ENCODE results near the gene ZFP36L2. TPM values are rescaled to one million over a fixed set of nuclear protein-coding genes. Genes with fewer than 3 reads are reported as not detected.
A peak's percentile ranks its signal among the peaks of the same experiment; 100 is the strongest.

Gene ZFP36L2
- total RNA-seq, 1 donor from 2014 or later = 8.2 TPM

DNA sequence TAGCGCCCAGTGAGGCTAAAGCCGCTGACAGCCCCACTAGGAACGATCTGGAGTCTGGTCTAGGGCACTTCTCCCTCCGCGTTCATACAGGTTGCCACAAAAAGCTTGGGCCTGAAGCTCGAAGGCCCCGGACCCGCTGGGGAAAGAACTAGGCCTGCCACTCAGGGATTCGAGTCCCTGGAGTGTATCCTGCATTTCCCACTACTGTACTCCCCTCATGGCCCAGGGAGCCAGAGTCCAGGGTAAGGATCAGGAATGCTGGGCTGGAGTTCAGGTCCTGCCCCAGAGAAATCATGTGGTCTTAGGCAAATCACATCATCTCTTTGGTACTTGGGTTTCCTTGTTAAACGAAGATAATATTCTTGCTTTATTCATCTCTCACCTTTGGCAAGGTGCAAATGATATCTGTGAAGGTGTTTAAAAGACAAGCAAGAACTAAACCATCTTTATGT, 1.4 kb upstream of the ZFP36L2 start:
- H3K36me3 ChIP-seq (ENCODE audit: control insufficient read depth, insufficient read depth, low read length) = peaks cover 8% of the 10 kb centered on the region
- H3K27me3 ChIP-seq (ENCODE audit: control insufficient read depth, insufficient read depth, low read length) = no peaks in the 10 kb centered on the region
- FAIRE-seq = no peak
- no peak for DNase-seq (ENCODE audit: low read depth)
- peak overlapping the region; percentile 92 for H3K4me3 ChIP-seq (ENCODE audit: low read depth, low read length)
- TF ChIP-seq, protein P1, sequence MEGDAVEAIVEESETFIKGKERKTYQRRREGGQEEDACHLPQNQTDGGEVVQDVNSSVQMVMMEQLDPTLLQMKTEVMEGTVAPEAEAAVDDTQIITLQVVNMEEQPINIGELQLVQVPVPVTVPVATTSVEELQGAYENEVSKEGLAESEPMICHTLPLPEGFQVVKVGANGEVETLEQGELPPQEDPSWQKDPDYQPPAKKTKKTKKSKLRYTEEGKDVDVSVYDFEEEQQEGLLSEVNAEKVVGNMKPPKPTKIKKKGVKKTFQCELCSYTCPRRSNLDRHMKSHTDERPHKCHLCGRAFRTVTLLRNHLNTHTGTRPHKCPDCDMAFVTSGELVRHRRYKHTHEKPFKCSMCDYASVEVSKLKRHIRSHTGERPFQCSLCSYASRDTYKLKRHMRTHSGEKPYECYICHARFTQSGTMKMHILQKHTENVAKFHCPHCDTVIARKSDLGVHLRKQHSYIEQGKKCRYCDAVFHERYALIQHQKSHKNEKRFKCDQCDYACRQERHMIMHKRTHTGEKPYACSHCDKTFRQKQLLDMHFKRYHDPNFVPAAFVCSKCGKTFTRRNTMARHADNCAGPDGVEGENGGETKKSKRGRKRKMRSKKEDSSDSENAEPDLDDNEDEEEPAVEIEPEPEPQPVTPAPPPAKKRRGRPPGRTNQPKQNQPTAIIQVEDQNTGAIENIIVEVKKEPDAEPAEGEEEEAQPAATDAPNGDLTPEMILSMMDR (IDR thresholded peaks at IDR 0.05; ENCODE audit: insufficient read depth, low read length, severe bottlenecking) = peak; percentile 60

DNA sequence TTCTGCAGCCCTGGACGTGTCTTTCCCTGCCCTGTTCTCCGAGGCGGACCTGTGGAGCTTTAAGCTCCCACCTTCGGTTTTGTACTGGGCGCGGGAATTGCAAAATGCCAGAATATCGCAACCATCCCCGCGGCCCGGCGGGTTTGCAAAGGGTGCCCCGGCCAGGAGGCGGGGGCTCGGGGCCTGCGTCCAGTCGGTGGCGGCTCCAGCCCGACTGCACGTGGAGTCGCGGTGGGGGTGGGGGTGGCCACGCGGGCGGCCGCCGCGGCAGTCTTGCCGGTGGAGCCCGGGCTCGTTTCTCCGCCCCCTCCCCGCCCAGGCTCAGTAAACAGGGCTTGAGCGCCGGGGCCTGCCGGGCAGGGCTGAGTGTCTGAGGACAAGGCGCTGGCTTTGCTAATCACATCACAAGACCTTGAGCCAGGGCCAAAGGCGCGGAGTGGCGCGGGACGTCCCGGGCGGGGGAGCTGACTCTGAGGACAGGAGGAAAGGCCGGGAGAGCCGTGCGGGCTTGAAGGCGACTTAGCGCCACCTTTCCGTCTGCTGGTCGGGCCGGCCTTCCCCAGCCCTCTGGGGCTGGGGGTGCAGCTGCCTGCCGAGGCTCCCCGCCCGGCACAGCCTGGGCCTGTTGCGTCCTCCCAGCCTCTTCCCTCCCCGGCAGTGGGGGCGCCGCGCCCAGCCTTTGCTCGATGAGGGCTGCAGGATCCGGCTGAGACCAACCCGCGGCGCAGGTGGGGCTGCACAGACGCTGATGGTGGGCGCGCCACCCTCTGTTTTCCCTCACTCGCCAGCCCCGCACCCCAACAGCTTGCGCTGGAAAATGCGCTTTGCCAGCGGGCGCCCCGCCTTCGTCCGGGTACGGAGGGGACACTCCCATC, 786 bp upstream of the ZFP36L2 start:
- FAIRE-seq (no peak), DNase-seq (ENCODE audit: low read depth) (peak; percentile 67)
- Histone ChIP-seq H3K36me3 (ENCODE audit: control insufficient read depth, insufficient read depth, low read length) (peaks cover 8% of the 10 kb centered on the region), H3K4me3 (ENCODE audit: low read depth, low read length) (peak overlapping the region; percentile 92), H3K27me3 (ENCODE audit: control insufficient read depth, insufficient read depth, low read length) (no peaks in the 10 kb centered on the region)
- TF ChIP-seq, protein P1 (IDR thresholded peaks at IDR 0.05; ENCODE audit: insufficient read depth, low read length, severe bottlenecking) = no peak

DNA sequence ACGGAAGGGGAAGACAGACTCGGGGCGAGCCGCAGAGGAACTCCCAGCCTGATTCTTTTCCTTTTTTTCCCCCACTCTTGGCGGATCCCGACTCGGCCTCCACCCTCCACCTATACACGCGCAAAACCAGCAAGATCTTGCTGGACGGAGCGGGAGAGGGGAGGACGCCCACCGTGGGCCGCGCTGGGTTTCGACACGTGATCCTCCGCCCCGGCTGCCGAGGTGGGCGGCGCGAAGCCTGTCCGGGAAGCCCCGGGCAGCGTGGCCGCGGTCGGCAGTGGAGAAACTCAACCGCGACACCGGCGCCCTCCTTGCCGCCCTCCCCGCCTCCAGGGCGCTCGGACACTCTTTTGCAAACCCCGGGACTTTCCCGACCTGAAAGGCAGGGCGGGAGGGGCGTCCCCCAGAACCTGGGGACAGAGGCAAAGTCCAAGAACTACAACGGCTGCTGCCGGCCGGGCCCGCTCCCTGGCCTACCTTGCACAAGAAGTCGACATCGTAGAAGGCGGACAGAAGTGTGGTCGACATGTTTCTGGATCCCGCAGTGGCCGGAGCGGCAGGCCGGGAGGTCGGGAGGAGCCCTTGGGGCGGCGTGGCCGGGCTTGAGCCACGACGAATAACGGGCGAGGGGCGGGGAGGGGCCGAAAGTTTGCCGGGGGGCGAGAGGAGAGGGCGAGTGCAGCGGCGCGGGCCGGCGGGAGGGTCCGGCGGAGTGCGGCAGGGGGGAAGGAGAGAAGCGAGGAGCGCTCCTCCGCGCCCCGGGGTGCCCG, 433 bp downstream of the ZFP36L2 start:
- TF ChIP-seq, protein P1 (IDR thresholded peaks at IDR 0.05; ENCODE audit: insufficient read depth, low read length, severe bottlenecking) = no peak
- DNase-seq (ENCODE audit: low read depth) (no peak), FAIRE-seq (no peak)
- H3K27me3 ChIP-seq (ENCODE audit: control insufficient read depth, insufficient read depth, low read length) = no peaks in the 10 kb centered on the region
- H3K4me3 ChIP-seq (ENCODE audit: low read depth, low read length) = peak overlapping the region; percentile 92
- peaks cover 8% of the 10 kb centered on the region for H3K36me3 ChIP-seq (ENCODE audit: control insufficient read depth, insufficient read depth, low read length)

DNA sequence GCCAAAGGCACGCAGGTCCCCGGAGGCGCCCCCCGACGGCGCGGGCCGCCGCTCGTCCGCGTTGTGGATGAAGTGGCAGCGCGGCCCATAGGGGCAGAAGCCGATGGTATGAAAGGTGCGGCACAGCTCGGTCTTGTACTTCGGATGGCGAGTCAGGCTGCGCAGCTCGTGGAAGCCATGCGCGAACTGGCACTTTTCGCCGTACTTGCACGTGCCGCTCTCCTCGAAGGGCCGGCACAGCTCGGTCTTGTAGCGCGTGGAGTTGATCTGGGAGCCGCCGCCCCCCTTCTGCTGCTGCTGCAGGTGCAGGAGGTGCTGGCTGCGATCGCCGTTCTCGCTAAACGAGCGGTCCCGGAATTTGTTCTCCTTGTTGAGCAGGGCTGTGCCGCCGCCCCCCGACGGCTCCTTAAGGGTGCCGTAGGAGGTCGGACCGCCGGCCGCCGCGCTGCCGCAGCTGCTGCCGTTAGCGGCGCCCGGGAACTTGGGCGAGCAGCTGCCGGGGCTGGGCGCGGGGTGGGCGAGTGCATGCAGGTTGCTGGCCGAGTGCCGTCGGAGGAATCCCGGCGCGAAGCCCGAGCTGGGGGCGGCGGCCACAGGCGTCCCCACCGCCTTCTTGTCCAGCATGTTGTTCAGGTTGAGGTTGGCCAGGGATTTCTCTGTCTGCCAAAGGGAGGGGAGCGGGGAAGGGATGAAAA, 1.2 kb downstream of the ZFP36L2 start:
- H3K4me3 ChIP-seq (ENCODE audit: low read depth, low read length) = peak overlapping the region; percentile 92
- peaks cover 6% of the 10 kb centered on the region for H3K36me3 ChIP-seq (ENCODE audit: control insufficient read depth, insufficient read depth, low read length)
- no peak for FAIRE-seq
- no peaks in the 10 kb centered on the region for H3K27me3 ChIP-seq (ENCODE audit: control insufficient read depth, insufficient read depth, low read length)
- no peak for DNase-seq (ENCODE audit: low read depth)
- TF ChIP-seq, protein P1 (IDR thresholded peaks at IDR 0.05; ENCODE audit: insufficient read depth, low read length, severe bottlenecking) = no peak

DNA sequence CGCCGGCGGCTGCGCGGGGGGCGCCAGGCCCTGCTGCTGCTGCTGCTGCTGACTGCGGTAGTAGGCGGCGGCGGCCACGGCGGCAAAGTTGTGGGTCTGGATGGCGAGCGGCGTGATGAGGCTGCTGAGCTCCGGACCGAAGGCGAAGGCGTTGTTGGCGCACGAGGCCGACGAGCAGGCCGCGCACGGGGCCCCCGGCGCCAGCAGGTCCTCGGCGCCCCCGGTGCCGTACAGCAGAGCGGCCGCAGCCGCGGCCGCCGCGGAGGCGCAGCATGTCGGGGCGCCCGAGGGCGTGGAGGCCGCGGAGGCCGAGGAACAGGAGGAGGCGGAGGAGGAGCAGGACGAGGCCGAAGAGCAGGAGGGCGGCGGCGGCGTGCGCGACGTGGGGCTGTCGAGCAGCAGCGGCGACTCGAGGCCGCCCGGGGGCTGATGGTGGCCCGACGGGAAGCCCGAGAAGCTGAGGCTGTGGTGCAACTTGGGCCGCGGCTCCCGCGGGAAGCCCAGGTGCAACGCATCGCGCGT, 1.8 kb downstream of the ZFP36L2 start:
- FAIRE-seq (no peak), DNase-seq (ENCODE audit: low read depth) (no peak)
- Histone ChIP-seq H3K27me3 (ENCODE audit: control insufficient read depth, insufficient read depth, low read length) (no peaks in the 10 kb centered on the region), H3K36me3 (ENCODE audit: control insufficient read depth, insufficient read depth, low read length) (peaks cover 6% of the 10 kb centered on the region), H3K4me3 (ENCODE audit: low read depth, low read length) (peak overlapping the region; percentile 92)
- TF ChIP-seq, protein P1 (IDR thresholded peaks at IDR 0.05; ENCODE audit: insufficient read depth, low read length, severe bottlenecking) = no peak

All from bronchial epithelial cell (primary cell).